ENCODE data around the gene IPPK.

DNA sequence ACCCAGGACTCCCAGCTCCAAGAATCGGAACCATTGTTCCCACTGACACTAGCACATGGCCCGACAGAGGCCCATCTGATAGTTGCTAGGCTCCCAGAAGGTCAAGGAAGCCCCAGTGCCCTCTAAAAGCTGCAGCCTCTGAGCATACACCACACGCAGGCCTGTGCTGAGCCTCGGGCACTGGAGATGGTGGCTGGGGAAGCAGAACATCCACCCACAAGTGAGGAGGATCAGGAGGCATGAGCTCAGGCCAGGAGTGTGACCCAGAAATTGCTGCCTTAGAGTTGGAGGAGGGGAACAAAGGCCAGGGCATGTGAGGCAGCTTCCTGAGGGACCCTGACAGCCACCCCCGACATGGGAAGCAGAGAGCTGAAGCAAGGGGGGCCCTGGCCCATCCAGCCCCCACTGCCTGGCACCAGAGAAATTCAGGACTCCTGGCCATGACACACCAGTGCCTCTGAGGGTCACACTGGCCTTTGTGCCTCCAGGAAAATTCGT lies 21.4 kb downstream of the IPPK start:
- no peak for TF ChIP-seq EZH2phosphoT487 (IDR thresholded peaks at IDR 0.05; ENCODE audit: insufficient read depth, low read depth)
- no peak for TF ChIP-seq EZH2 (IDR thresholded peaks at IDR 0.05; ENCODE audit: insufficient read depth, poor library complexity, severe bottlenecking)

Data from GM23248 (cell line).